ENCODE data around the gene NAT10.

DNA sequence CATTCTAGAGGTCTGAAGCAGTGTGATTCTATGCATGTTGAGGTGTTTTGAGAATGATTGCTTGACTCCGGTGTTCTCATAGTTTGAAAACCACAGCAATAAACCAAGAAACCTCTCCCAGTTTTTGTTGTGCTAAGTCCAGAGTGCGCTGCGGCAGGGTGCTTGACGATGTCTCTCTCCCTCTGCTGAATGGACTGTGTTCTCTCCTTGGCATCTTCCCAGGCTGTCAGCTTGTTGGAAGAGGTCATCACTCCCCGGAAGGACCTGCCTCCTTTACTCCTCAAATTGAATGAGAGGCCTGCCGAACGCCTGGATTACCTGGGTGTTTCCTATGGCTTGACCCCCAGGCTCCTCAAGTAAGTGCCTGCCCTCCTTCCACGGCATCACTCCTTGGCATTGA, 31.0 kb downstream of the NAT10 start:
- no peak for TF ChIP-seq POLR2AphosphoS5 (IDR thresholded peaks at IDR 0.05; ENCODE audit: low read depth)
- TF ChIP-seq, protein P1, sequence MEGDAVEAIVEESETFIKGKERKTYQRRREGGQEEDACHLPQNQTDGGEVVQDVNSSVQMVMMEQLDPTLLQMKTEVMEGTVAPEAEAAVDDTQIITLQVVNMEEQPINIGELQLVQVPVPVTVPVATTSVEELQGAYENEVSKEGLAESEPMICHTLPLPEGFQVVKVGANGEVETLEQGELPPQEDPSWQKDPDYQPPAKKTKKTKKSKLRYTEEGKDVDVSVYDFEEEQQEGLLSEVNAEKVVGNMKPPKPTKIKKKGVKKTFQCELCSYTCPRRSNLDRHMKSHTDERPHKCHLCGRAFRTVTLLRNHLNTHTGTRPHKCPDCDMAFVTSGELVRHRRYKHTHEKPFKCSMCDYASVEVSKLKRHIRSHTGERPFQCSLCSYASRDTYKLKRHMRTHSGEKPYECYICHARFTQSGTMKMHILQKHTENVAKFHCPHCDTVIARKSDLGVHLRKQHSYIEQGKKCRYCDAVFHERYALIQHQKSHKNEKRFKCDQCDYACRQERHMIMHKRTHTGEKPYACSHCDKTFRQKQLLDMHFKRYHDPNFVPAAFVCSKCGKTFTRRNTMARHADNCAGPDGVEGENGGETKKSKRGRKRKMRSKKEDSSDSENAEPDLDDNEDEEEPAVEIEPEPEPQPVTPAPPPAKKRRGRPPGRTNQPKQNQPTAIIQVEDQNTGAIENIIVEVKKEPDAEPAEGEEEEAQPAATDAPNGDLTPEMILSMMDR (IDR thresholded peaks at IDR 0.05; ENCODE audit: insufficient read depth, low read length) = no peak
- TF ChIP-seq, protein P2, sequence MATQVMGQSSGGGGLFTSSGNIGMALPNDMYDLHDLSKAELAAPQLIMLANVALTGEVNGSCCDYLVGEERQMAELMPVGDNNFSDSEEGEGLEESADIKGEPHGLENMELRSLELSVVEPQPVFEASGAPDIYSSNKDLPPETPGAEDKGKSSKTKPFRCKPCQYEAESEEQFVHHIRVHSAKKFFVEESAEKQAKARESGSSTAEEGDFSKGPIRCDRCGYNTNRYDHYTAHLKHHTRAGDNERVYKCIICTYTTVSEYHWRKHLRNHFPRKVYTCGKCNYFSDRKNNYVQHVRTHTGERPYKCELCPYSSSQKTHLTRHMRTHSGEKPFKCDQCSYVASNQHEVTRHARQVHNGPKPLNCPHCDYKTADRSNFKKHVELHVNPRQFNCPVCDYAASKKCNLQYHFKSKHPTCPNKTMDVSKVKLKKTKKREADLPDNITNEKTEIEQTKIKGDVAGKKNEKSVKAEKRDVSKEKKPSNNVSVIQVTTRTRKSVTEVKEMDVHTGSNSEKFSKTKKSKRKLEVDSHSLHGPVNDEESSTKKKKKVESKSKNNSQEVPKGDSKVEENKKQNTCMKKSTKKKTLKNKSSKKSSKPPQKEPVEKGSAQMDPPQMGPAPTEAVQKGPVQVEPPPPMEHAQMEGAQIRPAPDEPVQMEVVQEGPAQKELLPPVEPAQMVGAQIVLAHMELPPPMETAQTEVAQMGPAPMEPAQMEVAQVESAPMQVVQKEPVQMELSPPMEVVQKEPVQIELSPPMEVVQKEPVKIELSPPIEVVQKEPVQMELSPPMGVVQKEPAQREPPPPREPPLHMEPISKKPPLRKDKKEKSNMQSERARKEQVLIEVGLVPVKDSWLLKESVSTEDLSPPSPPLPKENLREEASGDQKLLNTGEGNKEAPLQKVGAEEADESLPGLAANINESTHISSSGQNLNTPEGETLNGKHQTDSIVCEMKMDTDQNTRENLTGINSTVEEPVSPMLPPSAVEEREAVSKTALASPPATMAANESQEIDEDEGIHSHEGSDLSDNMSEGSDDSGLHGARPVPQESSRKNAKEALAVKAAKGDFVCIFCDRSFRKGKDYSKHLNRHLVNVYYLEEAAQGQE (IDR thresholded peaks at IDR 0.05; ENCODE audit: insufficient replicate concordance, low read depth) = no peak
- TF ChIP-seq GABPA (IDR thresholded peaks at IDR 0.05; ENCODE audit: low read depth) = no peak
- TF ChIP-seq SPI1 (IDR thresholded peaks at IDR 0.05; ENCODE audit: borderline replicate concordance, low read depth) = no peak

Data from HL-60 (cell line).